NAMALWA (cell line): ENCODE results near the gene DHRS13.
"Not testable (repeated sequence)": the region's sequence is repeated elsewhere in the genome, so short reads cannot be mapped to it uniquely, and the experiment has no call there.

ENCODE experiments used
- DNase-seq: peaks from one replicate; pipeline ENCODE4 v3.0.0-alpha.2; 2015; ENCODE audit warnings: low spot score

DHRS13 gene

GRCh38 chr17:28882154-28882895 is 20.6 kb downstream of the DHRS13 start:
- DNase-seq: no peak

- no peak for DNase-seq
These were observed 21.3 kb downstream of the DHRS13 start for GRCh38 chr17:28881533-28882056.

GRCh38 chr17:28880572-28880945 is 22.3 kb downstream of the DHRS13 start:
- no peak for DNase-seq

- DNase-seq: no peak
These were observed 22.9 kb downstream of the DHRS13 start for GRCh38 chr17:28879886-28880571.

- peak; percentile 68 for DNase-seq
These were observed 23.9 kb downstream of the DHRS13 start for GRCh38 chr17:28878981-28879380.

GRCh38 chr17:28878158-28878910 is 24.5 kb downstream of the DHRS13 start:
- no peak for DNase-seq

- not testable (repeated sequence) for DNase-seq
These were observed 25.6 kb downstream of the DHRS13 start for GRCh38 chr17:28877150-28877711.

GRCh38 chr17:28875848-28876550 is 26.9 kb downstream of the DHRS13 start:
- no peak for DNase-seq

GRCh38 chr17:28874750-28875149 is 28.1 kb downstream of the DHRS13 start:
- no peak for DNase-seq

- no peak for DNase-seq
These were observed 29.0 kb downstream of the DHRS13 start for GRCh38 chr17:28873839-28874238.

- peak; percentile 38 for DNase-seq
These were observed 31.8 kb downstream of the DHRS13 start for GRCh38 chr17:28871056-28871579.

- DNase-seq: no peak
These were observed 35.6 kb downstream of the DHRS13 start for GRCh38 chr17:28867276-28867675.

GRCh38 chr17:28865946-28866752 is 36.7 kb downstream of the DHRS13 start:
- no peak for DNase-seq

- DNase-seq: no peak
These were observed 37.7 kb downstream of the DHRS13 start for GRCh38 chr17:28864991-28865849.

GRCh38 chr17:28863953-28864352 is 38.9 kb downstream of the DHRS13 start:
- DNase-seq: no peak

GRCh38 chr17:28862561-28862960 is 40.3 kb downstream of the DHRS13 start:
- DNase-seq: no peak

- no peak for DNase-seq
These were observed 41.3 kb downstream of the DHRS13 start for GRCh38 chr17:28861393-28862203.

GRCh38 chr17:28860363-28860808 is 42.5 kb downstream of the DHRS13 start:
- no peak for DNase-seq
